HL-60 (cell line): Measurements from ENCODE around the gene RHOT2.

Source experiments
- DNase-seq, 2 experiments: peaks; one replicate each; pipeline ENCODE4 v3.0.0-alpha.2; 2010 to 2020; ENCODE audit warnings: low read depth in 1 of 2, low spot score in 1 of 2
- H3K27ac ChIP-seq: fragments of 250-450 bp; sonication (Bioruptor Pico); replicated peaks from 2 replicates; pipeline ENCODE4 v1.5.1; 2020; ENCODE audit warnings: mild to moderate bottlenecking, moderate library complexity
- H3K27me3 ChIP-seq: fragments of 250-450 bp; sonication (Bioruptor Pico); 2 replicates; pipeline ENCODE4 v1.5.1; 2021; ENCODE audit warnings: mild to moderate bottlenecking, moderate library complexity; ENCODE audit not compliant: insufficient read depth, poor library complexity, severe bottlenecking
- H3K4me3 ChIP-seq: replicated peaks from 2 replicates; pipeline ENCODE4 v1.5.1; 2011; ENCODE audit warnings: mild to moderate bottlenecking, control low read depth, low read length; ENCODE audit not compliant: insufficient read depth
- CTCF ChIP-seq: IDR thresholded peaks from one replicate; pipeline ENCODE4 v1.5.1; 2011; ENCODE audit warnings: low read length, control low read depth, inconsistent platforms; ENCODE audit not compliant: insufficient read depth
- GABPA ChIP-seq: IDR thresholded peaks from 2 replicates; pipeline ENCODE4 v1.6.1; 2012; ENCODE audit warnings: low read depth
- POLR2AphosphoS5 ChIP-seq: IDR thresholded peaks from 2 replicates; pipeline ENCODE4 v1.6.1; 2012; ENCODE audit warnings: low read depth
- REST ChIP-seq: IDR thresholded peaks from 2 replicates; pipeline ENCODE4 v1.6.1; 2012; ENCODE audit warnings: low read depth; ENCODE audit not compliant: insufficient replicate concordance
- SPI1 ChIP-seq: IDR thresholded peaks from 2 replicates; pipeline ENCODE4 v1.6.1; 2012; ENCODE audit warnings: low read depth, mild to moderate bottlenecking, borderline replicate concordance

RHOT2 gene

GRCh38 chr16:680967-681745, 13.2 kb downstream of the RHOT2 start:
- TF ChIP-seq REST (no peak), POLR2AphosphoS5 (peak; percentile 36; the same call in 1 of the 2 replicates), CTCF (peak; percentile 13)
- peak in 1 of 2 experiments; percentile 62 for DNase-seq
- Histone ChIP-seq H3K27me3 (no peaks in the 10 kb centered on the region), H3K4me3 (peak overlapping the region; percentile 62), H3K27ac (peak overlapping the region; percentile 86)

GRCh38 chr16:681746-682427, 14.0 kb downstream of the RHOT2 start:
- no peak overlapping the region for H3K27ac ChIP-seq
- no peaks in the 10 kb centered on the region for H3K27me3 ChIP-seq
- peak overlapping the region; percentile 62 for H3K4me3 ChIP-seq
- no peak for DNase-seq
- no peak for TF ChIP-seq GABPA
- no peak for TF ChIP-seq SPI1
- no peak for TF ChIP-seq REST
- TF ChIP-seq POLR2AphosphoS5: no peak
- TF ChIP-seq CTCF: no peak

- Histone ChIP-seq H3K27ac (peak overlapping the region; percentile 70), H3K27me3 (no peaks in the 10 kb centered on the region), H3K4me3 (peak overlapping the region; percentile 47)
- DNase-seq: no peak
- TF ChIP-seq SPI1: no peak
- no peak for TF ChIP-seq REST
- no peak for TF ChIP-seq POLR2AphosphoS5
- no peak for TF ChIP-seq GABPA
- TF ChIP-seq CTCF: no peak
These were observed 14.8 kb downstream of the RHOT2 start for GRCh38 chr16:682493-683395.
